Ascending aorta (tissue), 2 donors: ENCODE data around the gene NUDT5. TPM values are rescaled to one million over a fixed set of nuclear protein-coding genes. Genes with fewer than 3 reads are reported as not detected.

Experiments
- DNase-seq, 2 donors: peaks; one replicate each; pipeline ENCODE4 v3.0.0-alpha.2; 2019; ENCODE audit warnings: low spot score in 2 of 2
- H3K27ac ChIP-seq, 2 donors: fragments of 200-600 bp; sonication (generic); one replicate each; pipeline ENCODE4 v1.5.1; 2016 to 2017; ENCODE audit warnings: mild to moderate bottlenecking in 1 of 2
- H3K27me3 ChIP-seq: fragments of 200-600 bp; sonication (generic); one replicate; pipeline ENCODE4 v1.5.1; 2017
- H3K36me3 ChIP-seq, 2 donors: fragments of 200-600 bp; sonication (generic); one replicate each; pipeline ENCODE4 v1.5.1; 2016
- H3K4me1 ChIP-seq, 2 donors: fragments of 200-600 bp; sonication (generic); one replicate each; pipeline ENCODE4 v1.5.1; 2016 to 2017; ENCODE audit warnings: mild to moderate bottlenecking in 1 of 2
- H3K4me3 ChIP-seq, 2 donors: fragments of 200-600 bp; sonication (generic); one replicate each; pipeline ENCODE4 v1.5.1; 2016 to 2017; ENCODE audit warnings: mild to moderate bottlenecking in 1 of 2
- H3K9me3 ChIP-seq, 2 donors: fragments of 200-600 bp; sonication (generic); one replicate each; pipeline ENCODE4 v1.5.1; 2016
- intact Hi-C: fragments of 100-400 bp; cut with DNase I; formaldehyde crosslinking; loops from one replicate; pipeline ENCODE4 v1.15.1; 2023
- total RNA-seq: library from RNA; depleted of rRNA; stranded (reverse); fragments of >200 nt; gene quantifications from one replicate; pipeline ENCODE4 v1.1.0, GENCODE V29; 2016
- TF ChIP-seq, protein P1 (sequence below), 3 experiments: fragments of 200-600 bp in 2 of 3; fragments of 450-650 bp in 1 of 3; sonication (generic) in 2 of 3; IDR thresholded peaks; one replicate each; pipeline ENCODE4 v1.5.1; 2016 to 2019; ENCODE audit warnings: antibody characterized with exemption in 3 of 3, mild to moderate bottlenecking in 1 of 3, moderate library complexity in 1 of 3

The NUDT5 gene
- total RNA-seq, 1 donor from 2014 or later, result 10.2 TPM

DNA sequence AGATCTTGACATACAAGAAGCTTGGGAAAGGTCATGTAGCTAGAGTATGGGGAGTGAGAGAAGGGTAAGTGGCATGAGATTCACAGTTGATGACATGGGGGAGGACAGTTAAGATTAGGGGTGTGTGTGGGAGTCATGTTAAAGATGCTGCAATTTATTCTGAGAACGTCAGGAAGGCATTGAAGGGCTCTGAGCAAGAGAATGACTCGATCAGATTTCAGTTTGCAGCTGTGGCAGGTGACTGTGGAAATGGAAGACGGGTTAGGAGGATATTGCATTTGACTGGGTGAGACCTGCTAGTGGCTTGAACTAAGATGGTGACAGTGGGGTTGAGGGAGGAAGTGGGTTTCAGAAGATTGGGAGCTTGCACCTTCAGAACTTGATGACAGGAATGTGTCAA is 5.9 kb upstream of the NUDT5 start:
- H3K27ac ChIP-seq, result no peak overlapping the region
- H3K4me1 ChIP-seq, result peaks cover 0 to 18% of the 10 kb centered on the region in 2 donors
- no peak overlapping the region for H3K4me3 ChIP-seq
- intact Hi-C loops, result no loop called here
- H3K36me3 ChIP-seq, result peaks cover 16 to 37% of the 10 kb centered on the region in 2 donors
- no peaks in the 10 kb centered on the region for H3K27me3 ChIP-seq
- TF ChIP-seq, protein P1, sequence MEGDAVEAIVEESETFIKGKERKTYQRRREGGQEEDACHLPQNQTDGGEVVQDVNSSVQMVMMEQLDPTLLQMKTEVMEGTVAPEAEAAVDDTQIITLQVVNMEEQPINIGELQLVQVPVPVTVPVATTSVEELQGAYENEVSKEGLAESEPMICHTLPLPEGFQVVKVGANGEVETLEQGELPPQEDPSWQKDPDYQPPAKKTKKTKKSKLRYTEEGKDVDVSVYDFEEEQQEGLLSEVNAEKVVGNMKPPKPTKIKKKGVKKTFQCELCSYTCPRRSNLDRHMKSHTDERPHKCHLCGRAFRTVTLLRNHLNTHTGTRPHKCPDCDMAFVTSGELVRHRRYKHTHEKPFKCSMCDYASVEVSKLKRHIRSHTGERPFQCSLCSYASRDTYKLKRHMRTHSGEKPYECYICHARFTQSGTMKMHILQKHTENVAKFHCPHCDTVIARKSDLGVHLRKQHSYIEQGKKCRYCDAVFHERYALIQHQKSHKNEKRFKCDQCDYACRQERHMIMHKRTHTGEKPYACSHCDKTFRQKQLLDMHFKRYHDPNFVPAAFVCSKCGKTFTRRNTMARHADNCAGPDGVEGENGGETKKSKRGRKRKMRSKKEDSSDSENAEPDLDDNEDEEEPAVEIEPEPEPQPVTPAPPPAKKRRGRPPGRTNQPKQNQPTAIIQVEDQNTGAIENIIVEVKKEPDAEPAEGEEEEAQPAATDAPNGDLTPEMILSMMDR (IDR thresholded peaks at IDR 0.05), result no peak
- H3K9me3 ChIP-seq, result no peaks in the 10 kb centered on the region
- DNase-seq, result no peak

DNA sequence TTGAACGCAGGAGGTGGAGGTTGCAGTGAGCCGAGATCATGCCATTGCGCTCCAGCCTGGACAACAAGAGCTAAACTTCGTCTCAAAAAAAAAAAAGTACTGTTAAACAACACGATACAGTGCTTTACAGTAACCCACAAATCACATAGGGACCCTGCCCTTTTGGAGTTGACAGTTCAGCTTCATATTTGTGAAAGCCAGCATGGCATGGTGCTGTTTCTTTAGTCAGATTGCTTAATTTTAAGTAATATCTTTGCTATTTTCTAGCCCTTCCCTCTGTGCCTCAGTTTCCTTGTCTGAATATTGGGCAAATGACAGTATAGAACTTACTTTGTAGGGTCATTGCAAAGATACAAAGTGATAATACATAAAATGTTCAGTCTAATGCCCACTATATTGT is 5.2 kb upstream of the NUDT5 start:
- Histone ChIP-seq H3K27ac (no peak overlapping the region), H3K27me3 (no peaks in the 10 kb centered on the region), H3K4me3 (no peak overlapping the region), H3K36me3 (peaks cover 16 to 37% of the 10 kb centered on the region in 2 donors), H3K9me3 (no peaks in the 10 kb centered on the region), H3K4me1 (peaks cover 0 to 18% of the 10 kb centered on the region in 2 donors)
- TF ChIP-seq, protein P1 (IDR thresholded peaks at IDR 0.05), result no peak
- intact Hi-C loops, result no loop called here
- DNase-seq, result no peak

DNA sequence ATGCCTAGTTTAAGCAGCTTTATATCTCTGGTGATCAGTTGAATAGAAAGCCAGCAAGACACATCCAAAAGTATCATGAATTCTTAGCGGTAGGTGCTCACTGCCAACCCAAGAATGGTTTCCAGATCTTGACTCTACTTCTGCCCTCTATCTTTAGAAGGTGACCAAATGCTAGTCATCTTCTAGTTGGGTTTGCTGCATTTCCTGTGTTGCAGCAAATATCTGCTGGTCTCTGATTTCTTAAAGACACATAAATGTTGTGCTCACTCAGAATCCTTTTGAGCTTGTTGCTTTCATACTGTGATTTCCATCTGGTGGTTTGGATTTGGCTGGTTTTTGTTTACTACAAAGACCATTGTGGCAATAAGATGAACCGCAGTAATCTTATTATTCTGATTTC is 2.5 kb upstream of the NUDT5 start:
- Histone ChIP-seq H3K27me3 (no peaks in the 10 kb centered on the region), H3K27ac (no peak overlapping the region), H3K4me3 (no peak overlapping the region), H3K9me3 (no peaks in the 10 kb centered on the region), H3K36me3 (peaks cover 10 to 34% of the 10 kb centered on the region in 2 donors), H3K4me1 (peaks cover 9 to 27% of the 10 kb centered on the region in 2 donors)
- TF ChIP-seq, protein P1 (IDR thresholded peaks at IDR 0.05), result no peak
- no peak for DNase-seq
- intact Hi-C loops, result loop anchor here (5.0 kb wide), 2 partner anchors 149 to 904 kb away; partner anchors contain the start of genes CAMK1D and OPTN

DNA sequence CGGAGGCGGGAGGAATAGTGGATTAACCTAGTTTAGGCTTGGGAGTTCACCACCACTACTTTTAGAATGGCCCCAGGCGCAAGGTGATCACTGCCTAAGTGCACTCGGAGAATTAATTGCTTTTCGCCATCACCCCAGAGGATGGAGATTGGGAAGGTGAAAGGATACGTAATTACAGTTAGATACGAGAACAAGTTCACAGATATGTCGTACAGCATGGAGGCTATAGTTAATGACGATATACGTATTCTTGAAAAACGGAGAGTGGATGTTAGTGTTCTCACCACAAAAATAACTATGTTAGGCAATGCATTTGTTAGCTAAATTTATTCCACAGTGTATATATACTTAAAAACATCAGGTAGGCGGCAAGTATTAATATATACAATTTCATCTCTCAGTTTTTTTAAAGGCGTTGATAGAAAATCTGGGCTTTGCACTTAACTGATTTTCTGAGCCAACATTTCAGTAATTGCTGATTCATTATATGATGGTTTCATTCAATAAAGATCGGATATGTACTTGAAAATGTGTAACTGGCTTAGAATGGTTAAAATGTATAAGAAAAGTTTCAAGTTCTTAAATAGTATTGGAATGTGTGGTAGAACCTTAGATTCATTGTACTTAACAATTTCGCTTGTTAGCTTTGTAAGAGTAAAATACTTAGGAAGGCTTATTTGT is 980 bp upstream of the NUDT5 start:
- intact Hi-C loops, result loop anchor here (5.0 kb wide), 2 partner anchors 151 to 906 kb away; partner anchors contain the start of genes CAMK1D and OPTN
- no peak for DNase-seq
- Histone ChIP-seq H3K4me3 (peak overlapping the region; percentile 71 to 89), H3K4me1 (peaks cover 9 to 27% of the 10 kb centered on the region in 2 donors), H3K27ac (peak overlapping the region; percentile 88 to 92), H3K9me3 (no peaks in the 10 kb centered on the region), H3K36me3 (peaks cover 0 to 21% of the 10 kb centered on the region in 2 donors), H3K27me3 (no peaks in the 10 kb centered on the region)
- TF ChIP-seq, protein P1 (IDR thresholded peaks at IDR 0.05), result no peak

DNA sequence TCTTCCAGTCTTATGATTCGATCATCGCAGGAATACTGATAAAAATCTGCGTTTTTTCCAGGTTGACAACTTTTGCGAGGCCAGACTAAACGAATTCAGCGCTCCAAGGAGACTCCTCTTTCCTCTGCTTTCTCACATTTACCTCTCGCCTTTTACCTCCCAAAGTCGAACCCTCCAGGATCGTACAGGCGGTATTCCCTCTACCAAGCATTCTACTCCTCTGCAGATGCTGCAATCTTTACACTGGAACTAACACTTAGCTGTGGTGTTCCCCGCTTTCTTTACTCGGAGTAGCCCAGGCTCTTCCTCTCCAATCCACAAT is 449 bp downstream of the NUDT5 start:
- intact Hi-C loops, result loop anchor here (2.0 to 5.0 kb wide), 3 partner anchors 66 to 907 kb away; partner anchors contain the start of genes CAMK1D, OPTN and SEC61A2
- peak overlapping the region; percentile 88 to 92 for H3K27ac ChIP-seq
- peak overlapping the region; percentile 71 to 89 for H3K4me3 ChIP-seq
- no peaks in the 10 kb centered on the region for H3K9me3 ChIP-seq
- peaks cover 0 to 9% of the 10 kb centered on the region in 2 donors for H3K36me3 ChIP-seq
- TF ChIP-seq, protein P1 (IDR thresholded peaks at IDR 0.05), result no peak
- H3K27me3 ChIP-seq, result no peaks in the 10 kb centered on the region
- peaks cover 9 to 27% of the 10 kb centered on the region in 2 donors for H3K4me1 ChIP-seq
- DNase-seq, result no peak
